Pulmonary artery endothelial cell (primary cell): ENCODE data around the gene DYNC1H1. TPM values are rescaled to one million over a fixed set of nuclear protein-coding genes. Genes with fewer than 3 reads are reported as not detected.

Experiments used
- DNase-seq: peaks from one replicate; pipeline ENCODE4 v3.0.0-alpha.2; 2011; ENCODE audit warnings: low read depth, low spot score
- total RNA-seq: library from RNA; depleted of rRNA; stranded (reverse); fragments of >200 nt; gene quantifications from 2 replicates; pipeline ENCODE4 v1.2.3, GENCODE V29; 2014

DYNC1H1 gene
- total RNA-seq, 1 donor from 2014 or later = 659 TPM

GRCh38 chr14:101944451-101944850 lies 19.9 kb upstream of the DYNC1H1 start:
- no peak for DNase-seq

DNA sequence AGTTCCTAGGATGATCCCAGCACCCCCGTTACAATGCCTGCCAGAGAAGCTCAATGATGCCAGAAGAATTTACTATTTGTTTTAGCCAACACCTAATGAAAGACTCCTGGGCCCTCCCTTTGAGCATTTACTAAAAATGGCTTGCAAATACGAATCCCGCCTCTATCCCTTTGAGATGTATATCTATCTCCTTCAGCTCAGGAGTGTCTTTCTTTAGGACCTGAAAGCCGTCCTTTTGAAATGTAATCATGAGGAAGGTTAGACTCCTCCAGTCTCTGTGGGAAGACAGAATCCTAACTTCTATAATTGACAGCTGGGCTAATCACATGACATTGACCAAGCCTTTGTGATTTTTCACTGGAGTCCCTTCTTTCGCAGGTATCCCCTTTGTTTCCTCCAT lies 19.2 kb upstream of the DYNC1H1 start:
- DNase-seq = no peak

DNA sequence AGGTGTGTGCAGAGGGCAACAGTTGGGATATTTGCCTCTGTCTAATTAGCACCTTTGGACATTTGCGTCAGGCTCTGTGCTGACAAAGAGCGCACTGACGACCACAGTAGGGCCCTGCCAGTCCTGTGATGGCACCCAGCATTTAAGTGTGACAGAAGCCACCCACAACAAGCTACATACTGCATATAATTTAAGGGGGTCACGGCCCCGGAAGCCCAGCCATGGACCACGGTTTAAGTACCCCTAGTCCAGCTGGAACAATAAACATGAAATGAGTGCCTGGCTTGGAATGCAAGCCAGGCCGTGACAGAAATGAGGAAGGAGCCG lies 16.8 kb upstream of the DYNC1H1 start:
- no peak for DNase-seq

DNA sequence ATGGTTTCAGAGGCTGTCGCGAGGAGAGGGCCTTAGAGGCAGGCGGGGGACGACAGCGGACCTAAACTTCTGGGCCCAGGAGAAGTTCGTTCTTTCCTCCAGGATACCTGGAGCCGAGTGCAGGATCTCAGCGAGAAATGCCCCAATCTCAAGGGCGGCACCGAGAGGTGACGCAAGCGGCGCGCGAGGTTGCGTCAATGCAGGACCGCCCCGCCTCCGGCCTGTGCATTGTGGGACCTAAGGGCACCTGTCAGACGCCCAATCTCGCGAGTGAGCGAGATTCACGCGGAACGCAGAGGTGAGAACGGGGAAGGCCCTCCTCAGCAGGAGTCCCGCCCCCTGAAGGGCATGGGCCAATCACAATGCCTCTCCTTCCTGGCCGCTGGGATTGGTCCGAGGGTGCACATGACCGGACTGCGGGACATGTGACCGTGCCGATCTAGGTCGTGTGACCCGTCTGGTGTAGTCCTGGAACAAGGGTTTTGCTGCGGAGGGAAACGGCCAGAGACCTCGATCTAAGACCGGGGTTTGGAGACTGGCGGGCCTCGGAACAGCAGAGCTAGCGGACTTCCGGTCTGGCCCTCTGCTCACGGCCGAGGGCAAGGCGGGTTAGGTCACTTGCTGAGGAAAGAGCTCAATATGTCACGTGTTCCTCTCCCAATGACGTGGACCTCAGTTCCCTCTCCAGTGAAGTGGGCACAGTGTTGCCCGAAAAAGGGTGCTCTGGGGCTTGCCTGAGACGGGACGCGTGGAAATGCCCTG lies 16.3 kb upstream of the DYNC1H1 start:
- DNase-seq = peak; percentile 100

GRCh38 chr14:101948666-101949216 lies 15.6 kb upstream of the DYNC1H1 start:
- DNase-seq = no peak

DNA sequence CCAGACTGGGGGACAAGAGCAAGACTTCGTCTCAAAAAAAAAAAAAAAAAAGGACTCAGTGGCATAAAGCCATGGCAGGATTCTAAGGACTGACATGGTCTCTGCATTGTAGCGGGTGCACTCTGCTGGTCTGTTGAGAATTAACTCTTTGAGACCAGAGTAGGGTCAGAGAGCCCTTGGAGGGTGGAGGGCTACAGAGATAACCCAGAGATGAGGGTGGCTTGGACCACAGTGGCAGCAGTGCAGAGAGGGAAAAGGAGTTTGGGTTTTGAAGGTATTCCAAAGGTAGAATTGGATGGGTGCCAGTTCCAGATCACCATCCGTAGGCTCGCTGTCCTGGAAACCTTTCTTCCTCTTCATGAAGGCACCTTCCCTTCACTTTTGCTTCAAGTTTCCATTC lies 14.3 kb upstream of the DYNC1H1 start:
- DNase-seq = no peak

DNA sequence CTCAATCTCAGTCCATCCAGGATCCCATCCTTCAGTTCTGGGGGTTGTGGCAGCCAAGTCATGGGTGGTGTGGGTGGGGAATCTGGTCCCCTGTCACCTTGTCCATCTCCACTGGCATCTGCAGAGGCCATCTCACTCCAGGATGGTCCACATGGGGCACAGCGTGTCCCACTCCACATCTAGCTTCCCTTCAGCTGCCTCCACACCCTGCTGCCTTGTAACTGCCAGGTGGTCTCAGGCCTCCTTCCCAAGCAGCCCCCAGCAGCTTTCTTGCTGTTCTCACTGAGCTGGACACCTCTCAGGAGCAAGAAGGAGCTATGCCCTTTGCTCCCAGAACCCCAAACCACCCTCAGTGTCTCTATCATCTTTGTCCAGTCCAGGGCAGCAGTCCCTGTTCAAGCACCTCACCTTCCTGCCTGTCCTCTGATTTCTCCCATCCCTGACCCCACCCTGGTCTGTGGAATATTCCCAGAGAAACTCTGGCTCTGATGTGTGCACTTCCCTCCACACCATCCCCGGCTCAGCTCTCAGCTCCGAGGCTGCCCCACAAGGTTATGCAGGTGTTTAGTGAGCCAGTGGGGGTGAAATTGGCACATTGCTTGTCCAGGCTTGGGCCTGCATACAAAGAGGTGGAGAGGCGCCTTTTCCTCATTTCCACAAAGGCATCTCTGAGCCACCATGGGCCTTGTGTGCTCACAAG lies 13.7 kb upstream of the DYNC1H1 start:
- no peak for DNase-seq

- DNase-seq = no peak
These were observed 11.2 kb upstream of the DYNC1H1 start for GRCh38 chr14:101953151-101953550.

DNA sequence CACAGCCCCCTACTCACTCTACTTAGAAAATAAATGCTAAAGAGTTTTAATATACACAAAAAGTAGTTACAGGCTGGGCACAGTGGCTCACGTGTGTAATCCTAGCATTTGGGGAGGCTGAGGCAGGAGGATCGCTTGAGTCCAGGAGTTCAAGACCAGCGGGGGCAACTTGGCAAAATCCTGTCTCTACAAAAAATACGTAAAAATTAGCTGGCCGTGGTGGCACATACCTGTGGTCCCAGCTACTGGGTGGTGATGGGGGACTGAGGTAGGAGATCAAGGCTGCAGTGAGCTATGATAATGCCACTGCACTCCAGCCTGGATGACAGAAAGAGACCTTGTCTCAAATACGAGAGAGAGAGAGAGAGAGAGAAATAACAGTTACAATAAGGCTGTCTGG lies 9.9 kb upstream of the DYNC1H1 start:
- no peak for DNase-seq

GRCh38 chr14:101955695-101956161 lies 8.6 kb upstream of the DYNC1H1 start:
- no peak for DNase-seq

- DNase-seq = no peak
These were observed 8.0 kb upstream of the DYNC1H1 start for GRCh38 chr14:101956179-101956885.

- DNase-seq = no peak
These were observed 6.8 kb upstream of the DYNC1H1 start for GRCh38 chr14:101957406-101958234.

GRCh38 chr14:101958418-101959180 lies 5.8 kb upstream of the DYNC1H1 start:
- no peak for DNase-seq

GRCh38 chr14:101959277-101959676 lies 5.1 kb upstream of the DYNC1H1 start:
- no peak for DNase-seq

- DNase-seq = no peak
These were observed 4.1 kb upstream of the DYNC1H1 start for GRCh38 chr14:101960225-101960624.

DNA sequence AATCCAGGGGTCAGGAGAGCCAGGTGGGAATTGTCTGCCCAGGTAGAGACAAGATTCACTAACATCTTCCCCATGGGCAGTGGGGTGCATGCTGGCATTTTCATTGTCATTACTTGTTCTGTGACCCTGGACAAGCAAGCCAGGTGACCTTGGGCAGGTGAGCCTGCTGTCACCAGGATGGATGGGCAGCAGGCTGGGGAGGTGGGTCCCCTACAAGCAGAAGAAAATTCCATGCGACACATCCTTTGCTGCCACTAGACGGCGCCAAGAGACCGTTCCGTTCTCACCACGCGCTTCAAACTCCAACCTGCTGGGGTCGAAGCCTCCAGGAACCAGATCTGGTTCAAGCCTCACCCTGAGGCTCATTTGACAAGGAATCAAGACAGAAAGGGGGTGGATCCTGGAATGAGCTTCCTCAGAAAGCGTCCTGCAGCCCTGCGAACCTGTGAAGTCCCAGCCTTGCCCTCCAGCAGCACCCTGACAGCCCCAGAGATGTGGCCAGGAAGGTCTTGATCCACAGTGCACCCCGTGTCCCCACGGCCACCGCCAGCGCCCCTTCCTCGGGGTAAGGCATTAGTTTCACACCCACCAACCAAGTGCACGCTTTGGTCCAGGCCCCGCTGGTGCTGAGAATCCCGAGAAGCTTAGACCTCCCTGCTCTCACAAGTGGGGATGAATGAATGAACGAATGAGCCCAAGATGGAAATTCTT lies 3.2 kb upstream of the DYNC1H1 start:
- DNase-seq = peak; percentile 40

- no peak for DNase-seq
These were observed 2.4 kb upstream of the DYNC1H1 start for GRCh38 chr14:101961746-101962502.

DNA sequence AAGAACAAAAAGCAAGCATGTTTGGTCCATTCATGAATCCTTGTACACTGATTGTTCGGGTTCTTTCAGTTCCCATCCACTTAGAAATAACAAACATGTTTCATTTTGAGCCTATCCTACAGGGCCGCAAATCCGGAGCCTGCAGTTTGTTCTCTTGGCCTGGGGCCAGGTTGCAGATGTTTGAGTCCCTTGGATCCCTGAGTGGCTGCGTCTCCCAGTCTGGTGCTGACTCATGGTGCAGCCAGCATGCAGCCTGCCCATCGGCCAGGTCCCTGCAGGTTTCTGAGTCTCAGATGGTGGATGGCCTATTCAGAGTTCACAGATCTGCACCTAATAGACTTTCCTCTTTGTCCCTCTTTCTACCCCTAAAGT lies 1.9 kb upstream of the DYNC1H1 start:
- no peak for DNase-seq

- DNase-seq = no peak
These were observed 1.3 kb upstream of the DYNC1H1 start for GRCh38 chr14:101963052-101963451.
